H9 (cell line): ENCODE data around the gene C4orf46. TPM values are rescaled to one million over a fixed set of nuclear protein-coding genes. Genes with fewer than 3 reads are reported as not detected.

Source experiments
- DNase-seq: peaks from one replicate; pipeline ENCODE4 v3.0.0-alpha.2; 2017
- H2AFZ ChIP-seq: one replicate; pipeline ENCODE4 v1.6.1; 2013; ENCODE audit warnings: mild to moderate bottlenecking, low read length, control low read depth, moderate library complexity
- H2AK5ac ChIP-seq: 2 replicates; pipeline ENCODE4 v1.6.1; 2013; ENCODE audit warnings: low read length, control low read depth, mixed read lengths; ENCODE audit not compliant: insufficient read length
- H2BK120ac ChIP-seq: one replicate; pipeline ENCODE4 v1.6.1; 2013; ENCODE audit warnings: low read depth, mild to moderate bottlenecking, low read length, control low read depth, inconsistent platforms; ENCODE audit not compliant: poor library complexity, severe bottlenecking
- H2BK12ac ChIP-seq: 2 replicates; pipeline ENCODE4 v1.6.1; 2013; ENCODE audit warnings: low read length, control low read depth, mixed read lengths, low read depth; ENCODE audit not compliant: insufficient read length
- H2BK15ac ChIP-seq: 2 replicates; pipeline ENCODE4 v1.6.1; 2013; ENCODE audit warnings: low read depth, low read length, control low read depth
- H2BK20ac ChIP-seq: one replicate; pipeline ENCODE4 v1.6.1; 2013; ENCODE audit warnings: low read depth, mild to moderate bottlenecking, low read length, control low read depth, inconsistent platforms; ENCODE audit not compliant: poor library complexity, severe bottlenecking
- H2BK5ac ChIP-seq: 2 replicates; pipeline ENCODE4 v1.6.1; 2013; ENCODE audit warnings: low read length, control low read depth, mixed read lengths; ENCODE audit not compliant: insufficient read length
- H3K14ac ChIP-seq: 2 replicates; pipeline ENCODE4 v1.6.1; 2013; ENCODE audit warnings: low read length, control low read depth; ENCODE audit not compliant: insufficient read depth
- H3K18ac ChIP-seq: 2 replicates; pipeline ENCODE4 v1.6.1; 2013; ENCODE audit warnings: low read depth, mild to moderate bottlenecking, mixed read lengths, low read length, control low read depth; ENCODE audit not compliant: insufficient read length
- H3K23ac ChIP-seq: 2 replicates; pipeline ENCODE4 v1.6.1; 2013; ENCODE audit warnings: low read length, control low read depth, mixed read lengths, low read depth; ENCODE audit not compliant: insufficient read length
- H3K23me2 ChIP-seq: 2 replicates; pipeline ENCODE4 v1.6.1; 2013; ENCODE audit warnings: low read depth, mild to moderate bottlenecking, mixed read lengths, low read length, control low read depth; ENCODE audit not compliant: insufficient read length, poor library complexity, severe bottlenecking
- H3K27ac ChIP-seq: 2 replicates; pipeline ENCODE4 v1.5.1; 2013; ENCODE audit warnings: low read length, control low read depth, mixed read lengths, low read depth; ENCODE audit not compliant: insufficient read length
- H3K27me3 ChIP-seq: 2 replicates; pipeline ENCODE4 v1.6.1; 2013; ENCODE audit warnings: low read length, control low read depth, inconsistent platforms; ENCODE audit not compliant: insufficient read depth
- H3K4ac ChIP-seq: 2 replicates; pipeline ENCODE4 v1.6.1; 2013; ENCODE audit warnings: low read depth, mild to moderate bottlenecking, control low read depth, inconsistent platforms, low read length, moderate library complexity
- H3K4me1 ChIP-seq: 2 replicates; pipeline ENCODE4 v1.6.1; 2013; ENCODE audit warnings: low read length, control low read depth, inconsistent platforms; ENCODE audit not compliant: insufficient read depth
- H3K4me2 ChIP-seq: 2 replicates; pipeline ENCODE4 v1.6.1; 2013; ENCODE audit warnings: low read length, control low read depth, mixed read lengths; ENCODE audit not compliant: insufficient read length, insufficient read depth
- H3K56ac ChIP-seq: 2 replicates; pipeline ENCODE4 v1.6.1; 2013; ENCODE audit warnings: low read depth, mild to moderate bottlenecking, mixed read lengths, low read length, control low read depth; ENCODE audit not compliant: insufficient read length
- H3K79me1 ChIP-seq: 2 replicates; pipeline ENCODE4 v1.6.1; 2013; ENCODE audit warnings: low read depth, mild to moderate bottlenecking, moderate library complexity, low read length, control low read depth, inconsistent platforms; ENCODE audit not compliant: insufficient read depth, poor library complexity, severe bottlenecking
- H3K79me2 ChIP-seq: 2 replicates; pipeline ENCODE4 v1.6.1; 2013; ENCODE audit warnings: low read length, control low read depth, inconsistent platforms; ENCODE audit not compliant: insufficient read depth
- H3K9ac ChIP-seq: 2 replicates; pipeline ENCODE4 v1.6.1; 2013; ENCODE audit warnings: low read length, control low read depth, mixed read lengths; ENCODE audit not compliant: insufficient read length; ENCODE audit errors: extremely low read depth
- H3K9me3 ChIP-seq: one replicate; pipeline ENCODE4 v1.6.1; 2013; ENCODE audit warnings: low read depth, low read length, inconsistent platforms; ENCODE audit not compliant: control insufficient read depth
- H3T11ph ChIP-seq: one replicate; pipeline ENCODE4 v1.6.1; 2013; ENCODE audit warnings: mild to moderate bottlenecking, low read length, control low read depth, inconsistent platforms
- H4K20me1 ChIP-seq: one replicate; pipeline ENCODE4 v1.6.1; 2013; ENCODE audit not compliant: control insufficient read depth, insufficient read length, insufficient read depth
- H4K5ac ChIP-seq: 2 replicates; pipeline ENCODE4 v1.6.1; 2013; ENCODE audit warnings: low read depth, mild to moderate bottlenecking, mixed read lengths, low read length, control low read depth; ENCODE audit not compliant: insufficient read length
- H4K8ac ChIP-seq: replicated peaks from 2 replicates; pipeline ENCODE4 v1.6.1; 2013; ENCODE audit warnings: low read length, control low read depth, mixed read lengths, low read depth; ENCODE audit not compliant: insufficient read length
- H4K91ac ChIP-seq: 2 replicates; pipeline ENCODE4 v1.6.1; 2013; ENCODE audit warnings: low read depth, mild to moderate bottlenecking, moderate library complexity, mixed read lengths, low read length, control low read depth; ENCODE audit not compliant: insufficient read length
- H3K27ac Mint-ChIP-seq, 3 experiments: 2 replicates in 2 of 3; 3 replicates in 1 of 3; pipeline ENCODE4 v1.8.0; 2020 to 2021; ENCODE audit warnings: mixed read lengths in 3 of 3, mild to moderate bottlenecking in 1 of 3, moderate library complexity in 1 of 3
- H3K27me3 Mint-ChIP-seq: 2 replicates; pipeline ENCODE4 v1.8.0; 2021; ENCODE audit warnings: low read depth, mild to moderate bottlenecking, moderate library complexity, mixed read lengths
- H3K36me3 Mint-ChIP-seq, 3 experiments: 2 replicates in 2 of 3; 3 replicates in 1 of 3; pipeline ENCODE4 v1.8.0; 2020 to 2021; ENCODE audit warnings: low read depth in 3 of 3, mixed read lengths in 3 of 3; ENCODE audit not compliant: insufficient read depth in 1 of 3
- H3K4me1 Mint-ChIP-seq, 2 experiments: 2 replicates each; pipeline ENCODE4 v1.8.0; 2020; ENCODE audit warnings: mixed read lengths in 2 of 2
- H3K4me3 Mint-ChIP-seq, 2 experiments: 2 replicates in 1 of 2; 3 replicates in 1 of 2; pipeline ENCODE4 v1.8.0; 2020 to 2021; ENCODE audit warnings: mild to moderate bottlenecking in 2 of 2, mixed read lengths in 2 of 2, moderate library complexity in 1 of 2
- H3K9me3 Mint-ChIP-seq, 2 experiments: 2 replicates in 1 of 2; 3 replicates in 1 of 2; pipeline ENCODE4 v1.8.0; 2020; ENCODE audit warnings: mild to moderate bottlenecking in 2 of 2, mixed read lengths in 2 of 2, moderate library complexity in 1 of 2
- CTCF ChIP-seq: fragments of 200-600 bp; sonication (generic); conservative IDR thresholded peaks from 3 replicates; pipeline ENCODE4 v1.8.0; 2021; ENCODE audit warnings: antibody characterized with exemption, mild to moderate bottlenecking
- WGBS: extraction: QIAGEN DNeasy Blood & Tissue Kit; methylation state at CpG from one replicate; pipeline ENCODE4 v1.1.7; 2013; ENCODE audit warnings: missing lambda C conversion rate, low lambda C conversion rate, mixed read lengths; ENCODE audit not compliant: insufficient read length; ENCODE audit errors: extremely low coverage; 5-methylcytosine and 5-hydroxymethylcytosine counted together
- total RNA-seq: library from RNA; stranded (reverse); gene quantifications from 2 replicates; pipeline ENCODE4 v1.2.1, GENCODE V29; 2021

C4orf46 gene
- total RNA-seq, 1 experiment from 2014 or later = 19.6 TPM

GRCh38 chr4:158622251-158622650 lies 49.4 kb downstream of the C4orf46 start:
- peaks cover 5 to 12% of the 10 kb centered on the region in 2 experiments; a peak in 3 of 4 replicates for H3K4me1 Mint-ChIP-seq
- H3K9me3 ChIP-seq = no peaks in the 10 kb centered on the region
- H4K5ac ChIP-seq = no peak overlapping the region
- H4K91ac ChIP-seq = no peak overlapping the region
- no peak overlapping the region for H3K14ac ChIP-seq
- H4K20me1 ChIP-seq = no peaks in the 10 kb centered on the region
- no peak overlapping the region for H3K4me3 Mint-ChIP-seq
- no peak overlapping the region for H2BK20ac ChIP-seq
- H3K23me2 ChIP-seq = no peaks in the 10 kb centered on the region
- no peak for DNase-seq
- H3K79me2 ChIP-seq = no peaks in the 10 kb centered on the region
- H3K23ac ChIP-seq = no peak overlapping the region
- no peaks in the 10 kb centered on the region for H3K9me3 Mint-ChIP-seq
- no peaks in the 10 kb centered on the region for H3K36me3 Mint-ChIP-seq
- H3K4me1 ChIP-seq = no peaks in the 10 kb centered on the region; the same call in 1 of the 2 replicates
- no peak overlapping the region for H2BK120ac ChIP-seq
- no peak overlapping the region for H3K56ac ChIP-seq
- H2BK12ac ChIP-seq = no peak overlapping the region
- H2BK5ac ChIP-seq = no peak overlapping the region
- H3K27me3 ChIP-seq = no peaks in the 10 kb centered on the region
- no peak overlapping the region for H3K4ac ChIP-seq
- no peaks in the 10 kb centered on the region for H3K79me1 ChIP-seq
- no peak overlapping the region for H3T11ph ChIP-seq
- H2BK15ac ChIP-seq = no peak overlapping the region
- no peak overlapping the region for H3K9ac ChIP-seq
- no peak overlapping the region for H3K27ac Mint-ChIP-seq
- no peaks in the 10 kb centered on the region for H3K27me3 Mint-ChIP-seq
- H3K4me2 ChIP-seq = no peak overlapping the region
- no peak overlapping the region for H3K27ac ChIP-seq
- no peak for TF ChIP-seq CTCF
- H4K8ac ChIP-seq = no peak overlapping the region
- H2AK5ac ChIP-seq = no peak overlapping the region
- H2AFZ ChIP-seq = no peak overlapping the region
- H3K18ac ChIP-seq = no peak overlapping the region
- no CpG with 5 or more reads among the region's 3 CpGs for WGBS
